ENCODE data around the gene KIF6. TPM values are rescaled to one million over a fixed set of nuclear protein-coding genes. Genes with fewer than 3 reads are reported as not detected.

The KIF6 gene
- total RNA-seq, 1 experiment from 2014 or later, result not detected

- H3K9me3 ChIP-seq (ENCODE audit: control insufficient read depth in 1 of 2, insufficient read depth in 1 of 2, low read depth in 1 of 2, low read length in 2 of 2), result no peaks in the 10 kb centered on the region
- H3K27me3 ChIP-seq (ENCODE audit: insufficient read depth, low read length), result peaks cover 23% of the 10 kb centered on the region; the same call in 1 of the 2 replicates
- H3K4me3 ChIP-seq (replicated peaks in 1 of 2; ENCODE audit: low read depth in 1 of 2, low read length in 2 of 2), result no peak overlapping the region
- no peak for DNase-seq (ENCODE audit: low read depth, low spot score)
- ChIA-PET CTCF (no interaction called here), RAD21 (ENCODE audit: low non-redundant PET in 1 of 2, low total read pairs in 2 of 2, uncharacterized antibody in 2 of 2, unreplicated experiment in 2 of 2) (no interaction called here), POLR2A (no interaction called here)
- no TSS peak for BruUV-seq (replicated peaks)
- ATAC-seq, result no peak
- H3K27ac ChIP-seq (ENCODE audit: low read depth, low read length), result no peak overlapping the region
- H3K4me2 ChIP-seq (ENCODE audit: low read length), result no peak overlapping the region
- H3K9ac ChIP-seq (ENCODE audit: low read length), result no peak overlapping the region
- H3K9me2 ChIP-seq (ENCODE audit: insufficient read depth), result no peaks in the 10 kb centered on the region
- no peak for TF ChIP-seq MAX (IDR thresholded peaks at IDR 0.05)
- TF ChIP-seq JUND (IDR thresholded peaks at IDR 0.05), result no peak
- TF ChIP-seq FOSL1 (IDR thresholded peaks at IDR 0.05; ENCODE audit: low read depth), result no peak
- no peak for TF ChIP-seq POLR2AphosphoS5 (IDR thresholded peaks at IDR 0.05; ENCODE audit: low read depth, low read length)
- no peak for TF ChIP-seq EZH2 (IDR thresholded peaks at IDR 0.05)
- TF ChIP-seq EZH2phosphoT487 (IDR thresholded peaks at IDR 0.05; ENCODE audit: borderline replicate concordance), result no peak
- TF ChIP-seq ZBTB33 (IDR thresholded peaks at IDR 0.05; ENCODE audit: extremely low read depth, insufficient replicate concordance, low read length), result no peak
- H3K4me1 ChIP-seq (ENCODE audit: control insufficient read depth in 1 of 2, insufficient read depth in 2 of 2, low read length in 2 of 2), result no peaks in the 10 kb centered on the region
- H3K79me2 ChIP-seq (ENCODE audit: insufficient read depth, low read length), result no peaks in the 10 kb centered on the region
- no peak overlapping the region for H2AFZ ChIP-seq (ENCODE audit: low read depth, low read length, poor library complexity, severe bottlenecking)
- intact Hi-C loops (cut with micrococcal nuclease), result no loop called here
- no peaks in the 10 kb centered on the region for H3K36me3 ChIP-seq (ENCODE audit: control insufficient read depth in 1 of 2, insufficient read depth in 2 of 2, low read length in 2 of 2)
- no peaks in the 10 kb centered on the region for H4K20me1 ChIP-seq (ENCODE audit: insufficient read depth)
These were observed 39.8 kb downstream of the KIF6 start for GRCh38 chr6:39685489-39685826.

GRCh38 chr6:39684790-39685488, 40.3 kb downstream of the KIF6 start:
- CTCF ChIA-PET, result no interaction called here
- ATAC-seq (no peak), DNase-seq (ENCODE audit: low read depth, low spot score) (no peak)

More at GRCh38 chr6:39684790-39685488, 40.3 kb downstream of the KIF6 start:
- BruUV-seq (replicated peaks), result no TSS peak
- no peak overlapping the region for H3K27ac ChIP-seq (ENCODE audit: low read depth, low read length)
- no peak overlapping the region for H3K4me2 ChIP-seq (ENCODE audit: low read length)
- no peaks in the 10 kb centered on the region for H4K20me1 ChIP-seq (ENCODE audit: insufficient read depth)
- H3K36me3 ChIP-seq (ENCODE audit: control insufficient read depth in 1 of 2, insufficient read depth in 2 of 2, low read length in 2 of 2), result no peaks in the 10 kb centered on the region
- TF ChIP-seq SRF (IDR thresholded peaks at IDR 0.05; ENCODE audit: low read depth), result no peak
- TF ChIP-seq CBX3 (IDR thresholded peaks at IDR 0.05; ENCODE audit: low read depth), result no peak
- intact Hi-C loops (cut with micrococcal nuclease), result no loop called here
- POLR2A ChIA-PET, result no interaction called here
- no peaks in the 10 kb centered on the region for H3K9me3 ChIP-seq (ENCODE audit: control insufficient read depth in 1 of 2, insufficient read depth in 1 of 2, low read depth in 1 of 2, low read length in 2 of 2)
- RAD21 ChIA-PET (ENCODE audit: low non-redundant PET in 1 of 2, low total read pairs in 2 of 2, uncharacterized antibody in 2 of 2, unreplicated experiment in 2 of 2), result no interaction called here
- no peaks in the 10 kb centered on the region for H3K79me2 ChIP-seq (ENCODE audit: insufficient read depth, low read length)
- no peak overlapping the region for H3K4me3 ChIP-seq (replicated peaks in 1 of 2; ENCODE audit: low read depth in 1 of 2, low read length in 2 of 2)
- no peaks in the 10 kb centered on the region for H3K9me2 ChIP-seq (ENCODE audit: insufficient read depth)
- H3K9ac ChIP-seq (ENCODE audit: low read length), result no peak overlapping the region
- peaks cover 23% of the 10 kb centered on the region; the same call in 1 of the 2 replicates for H3K27me3 ChIP-seq (ENCODE audit: insufficient read depth, low read length)
- H3K4me1 ChIP-seq (ENCODE audit: control insufficient read depth in 1 of 2, insufficient read depth in 2 of 2, low read length in 2 of 2), result no peaks in the 10 kb centered on the region
- H2AFZ ChIP-seq (ENCODE audit: low read depth, low read length, poor library complexity, severe bottlenecking), result no peak overlapping the region
